GM23248 (cell line): ENCODE data around the gene PTCHD1. TPM values are rescaled to one million over a fixed set of nuclear protein-coding genes. Genes with fewer than 3 reads are reported as not detected.

Experiments
- DNase-seq: peaks from one replicate; pipeline ENCODE4 v3.0.0-alpha.2; 2015
- H2AFZ ChIP-seq: fragments of 200-600 bp; sonication (generic); 2 replicates; pipeline ENCODE4 v1.6.1; 2016; ENCODE audit warnings: antibody characterized with exemption
- H3F3A ChIP-seq: fragments of 200-600 bp; sonication (generic); 2 replicates; pipeline ENCODE4 v1.6.1; 2016; ENCODE audit warnings: mild to moderate bottlenecking, antibody characterized with exemption, mixed run types; ENCODE audit not compliant: insufficient read depth
- H3K27ac ChIP-seq: fragments of 200-600 bp; sonication (generic); 2 replicates; pipeline ENCODE4 v1.5.1; 2016; ENCODE audit warnings: mild to moderate bottlenecking
- H3K27me3 ChIP-seq: fragments of 200-600 bp; sonication (generic); replicated peaks from 2 replicates; pipeline ENCODE4 v1.6.1; 2016; ENCODE audit warnings: mild to moderate bottlenecking; ENCODE audit not compliant: insufficient read depth
- H3K36me3 ChIP-seq: fragments of 200-600 bp; sonication (generic); 2 replicates; pipeline ENCODE4 v1.6.1; 2016; ENCODE audit warnings: low read depth, mild to moderate bottlenecking
- H3K4me1 ChIP-seq: fragments of 200-600 bp; sonication (generic); 2 replicates; pipeline ENCODE4 v1.6.1; 2016; ENCODE audit warnings: mild to moderate bottlenecking; ENCODE audit not compliant: insufficient read depth
- H3K4me2 ChIP-seq: fragments of 200-600 bp; sonication (generic); one replicate; pipeline ENCODE4 v1.6.1; 2016; ENCODE audit warnings: mild to moderate bottlenecking; ENCODE audit not compliant: unreplicated experiment
- H3K4me3 ChIP-seq: fragments of 200-600 bp; sonication (generic); 2 replicates; pipeline ENCODE4 v1.5.1; 2016; ENCODE audit warnings: mild to moderate bottlenecking
- H3K79me2 ChIP-seq: fragments of 200-600 bp; sonication (generic); 2 replicates; pipeline ENCODE4 v1.6.1; 2016; ENCODE audit warnings: mild to moderate bottlenecking; ENCODE audit not compliant: insufficient read depth
- H3K9ac ChIP-seq: fragments of 200-600 bp; sonication (generic); 2 replicates; pipeline ENCODE4 v1.6.1; 2016; ENCODE audit warnings: mild to moderate bottlenecking
- H3K9me2 ChIP-seq: fragments of 200-600 bp; sonication (generic); 2 replicates; pipeline ENCODE4 v1.6.1; 2016; ENCODE audit warnings: mixed run types, mild to moderate bottlenecking, moderate library complexity; ENCODE audit not compliant: insufficient read depth
- H3K9me3 ChIP-seq: fragments of 200-600 bp; sonication (generic); one replicate; pipeline ENCODE4 v1.6.1; 2017; ENCODE audit warnings: low read depth
- H4K20me1 ChIP-seq: fragments of 200-600 bp; sonication (generic); 2 replicates; pipeline ENCODE4 v1.6.0; 2016; ENCODE audit not compliant: insufficient read depth
- EZH2 ChIP-seq: fragments of 200-600 bp; sonication (generic); IDR thresholded peaks from 2 replicates; pipeline ENCODE4 v1.6.1; 2018; ENCODE audit warnings: antibody characterized with exemption, mild to moderate bottlenecking; ENCODE audit not compliant: insufficient read depth, poor library complexity, severe bottlenecking
- EZH2phosphoT487 ChIP-seq: fragments of 200-600 bp; sonication (generic); IDR thresholded peaks from 2 replicates; pipeline ENCODE4 v1.6.1; 2018; ENCODE audit warnings: antibody characterized with exemption, moderate library complexity, mild to moderate bottlenecking, low read depth; ENCODE audit not compliant: insufficient read depth
- WGBS, 2 experiments: methylation state at CpG; one replicate each; pipeline ENCODE4 v1.1.6; 2015 to 2017; ENCODE audit warnings: low lambda C conversion rate in 2 of 2, low coverage in 1 of 2; ENCODE audit errors: missing lambda C conversion rate in 2 of 2; 5-methylcytosine and 5-hydroxymethylcytosine counted together
- in situ Hi-C: fragments of 300-500 bp; cut with MboI; formaldehyde crosslinking; loops from 2 replicates; pipeline ENCODE4 v1.15.0; 2020
- polyA plus RNA-seq: library from polyadenylated mRNA; unstranded; fragments of >200 nt; fragmentation: Nextera tagmentation; extraction: Ambion mirVana; gene quantifications from 2 replicates; pipeline ENCODE4 v1.2.1, GENCODE V29; 2016
- total RNA-seq: library from RNA; depleted of rRNA; stranded (reverse); fragments of >200 nt; shearing (Covaris generic); gene quantifications from 2 replicates; pipeline ENCODE4 v1.2.3, GENCODE V29; 2014

PTCHD1 gene
- total and polyA plus RNA-seq, 2 experiments from 2014 or later: not detected

DNA sequence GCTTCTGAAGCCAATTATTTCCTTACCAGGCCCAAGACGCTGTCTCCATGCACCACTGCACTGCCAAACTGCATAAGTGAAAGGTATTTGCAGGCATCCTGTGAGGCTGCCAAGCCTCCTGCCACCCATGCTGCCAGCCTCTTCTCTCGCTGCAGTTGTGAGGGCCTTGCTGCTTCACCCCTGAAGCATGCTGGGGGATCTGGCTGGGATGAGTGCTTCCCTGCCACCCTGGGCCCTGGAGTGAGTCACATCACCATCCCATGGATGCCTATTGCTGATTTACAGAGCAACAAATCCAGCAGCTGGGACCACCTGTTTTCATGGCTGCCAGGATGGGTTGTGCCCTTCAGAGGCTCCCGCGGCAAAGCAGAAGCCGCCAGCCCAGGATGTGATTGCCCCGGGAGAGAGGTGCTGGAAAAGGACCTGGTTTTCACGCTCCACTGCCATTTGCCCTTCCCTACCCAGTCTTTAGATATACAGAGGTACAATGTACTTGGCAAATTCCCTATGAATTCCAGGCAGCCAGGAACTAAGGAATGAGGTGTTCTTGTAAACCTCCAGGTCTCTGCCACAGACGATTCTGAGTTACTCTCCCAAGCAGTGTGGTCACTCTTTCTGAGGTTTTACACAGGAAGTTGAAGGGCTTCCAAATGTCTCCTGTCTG lies 41.5 kb upstream of the PTCHD1 start:
- H2AFZ ChIP-seq: no peak overlapping the region
- WGBS, 2 experiments: 52 to 53% methylated on average over 8 of the region's 8 CpGs
- DNase-seq: no peak

DNA sequence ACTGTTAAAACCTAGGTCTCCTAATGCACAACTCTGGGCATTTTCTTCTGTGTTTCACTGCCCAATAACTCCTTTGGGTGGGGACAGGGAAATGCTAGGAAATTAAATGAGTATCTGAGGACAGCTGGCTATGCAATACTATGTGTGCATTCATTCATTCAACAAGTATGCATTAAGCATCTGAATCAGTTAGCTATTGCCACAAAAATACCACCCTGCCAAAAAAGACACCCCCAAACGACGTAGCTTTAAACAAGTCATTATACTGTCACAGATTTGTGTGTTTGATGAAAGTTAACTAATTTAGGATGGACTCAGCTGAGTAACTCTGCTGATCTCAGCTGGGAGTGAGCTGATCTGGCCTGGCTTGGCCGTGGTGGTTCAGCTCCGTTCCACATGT lies 29.8 kb upstream of the PTCHD1 start:
- H2AFZ ChIP-seq: no peak overlapping the region
- TF ChIP-seq EZH2: no peak
- no peak for TF ChIP-seq EZH2phosphoT487
- no peaks in the 10 kb centered on the region for H3K9me3 ChIP-seq
- H3K79me2 ChIP-seq: no peaks in the 10 kb centered on the region
- no peak overlapping the region for H3K4me2 ChIP-seq
- H3K27me3 ChIP-seq: no peaks in the 10 kb centered on the region
- peak; percentile 22 for DNase-seq
- in situ Hi-C loops: no loop called here
- no peak overlapping the region for H3K9ac ChIP-seq
- no peaks in the 10 kb centered on the region for H3K4me1 ChIP-seq
- no peaks in the 10 kb centered on the region for H3K9me2 ChIP-seq
- no peaks in the 10 kb centered on the region for H3K36me3 ChIP-seq
- no peaks in the 10 kb centered on the region for H3F3A ChIP-seq
- no peak overlapping the region for H3K4me3 ChIP-seq
- no peaks in the 10 kb centered on the region for H4K20me1 ChIP-seq
- 13 to 16% methylated on average over 4 of the region's 4 CpGs for WGBS, 2 experiments
- no peak overlapping the region for H3K27ac ChIP-seq

More for the DNA sequence above, 41.5 kb upstream of the PTCHD1 start:
- TF ChIP-seq EZH2phosphoT487: no peak
- no peak for TF ChIP-seq EZH2
- Histone ChIP-seq H3K27ac (no peak overlapping the region), H3K36me3 (no peaks in the 10 kb centered on the region), H3K79me2 (no peaks in the 10 kb centered on the region), H4K20me1 (no peaks in the 10 kb centered on the region), H3K4me1 (no peaks in the 10 kb centered on the region), H3K4me3 (no peak overlapping the region), H3F3A (no peaks in the 10 kb centered on the region), H3K9me3 (no peaks in the 10 kb centered on the region), H3K4me2 (no peak overlapping the region), H3K9ac (no peak overlapping the region), H3K9me2 (no peaks in the 10 kb centered on the region), H3K27me3 (no peaks in the 10 kb centered on the region)
- in situ Hi-C loops: no loop called here

DNA sequence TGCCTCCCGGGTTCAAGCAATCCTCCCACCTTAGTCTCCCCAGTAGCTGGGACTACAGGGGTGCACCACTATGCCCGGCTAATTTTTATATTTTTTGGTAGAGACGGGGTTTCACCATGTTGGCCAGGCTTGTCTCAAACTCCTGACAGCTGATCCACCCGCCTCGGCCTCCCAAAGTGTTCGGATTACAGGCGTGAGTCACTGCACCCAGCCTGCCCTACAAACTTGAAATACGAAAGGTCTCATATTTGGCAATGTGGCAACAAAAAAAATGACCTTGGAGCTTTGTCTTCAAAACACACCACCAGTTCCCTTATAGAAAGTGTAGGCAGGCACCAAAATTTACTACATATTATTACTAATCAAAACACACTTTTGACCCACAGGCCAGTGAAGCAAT lies 22.9 kb upstream of the PTCHD1 start:
- no peaks in the 10 kb centered on the region for H3K79me2 ChIP-seq
- H3K27ac ChIP-seq: no peak overlapping the region
- H3K9ac ChIP-seq: no peak overlapping the region
- H2AFZ ChIP-seq: no peak overlapping the region
- no peaks in the 10 kb centered on the region for H3F3A ChIP-seq
- in situ Hi-C loops: no loop called here
- H3K27me3 ChIP-seq: no peaks in the 10 kb centered on the region
- DNase-seq: no peak
- H3K36me3 ChIP-seq: no peaks in the 10 kb centered on the region
- no peaks in the 10 kb centered on the region for H3K9me2 ChIP-seq
- no peak overlapping the region for H3K4me2 ChIP-seq
- no peak overlapping the region for H3K4me3 ChIP-seq
- 68 to 74% methylated on average over 7 to 8 of the region's 8 CpGs for WGBS, 2 experiments
- no peaks in the 10 kb centered on the region for H3K4me1 ChIP-seq
- no peaks in the 10 kb centered on the region for H3K9me3 ChIP-seq
- H4K20me1 ChIP-seq: no peaks in the 10 kb centered on the region
- TF ChIP-seq EZH2 (no peak), EZH2phosphoT487 (no peak)

- TF ChIP-seq EZH2 (no peak), EZH2phosphoT487 (no peak)
- no peaks in the 10 kb centered on the region for H3K36me3 ChIP-seq
- WGBS, 2 experiments: 86 to 94% methylated on average over 3 of the region's 3 CpGs
- H3K9me3 ChIP-seq: no peaks in the 10 kb centered on the region
- no peak overlapping the region for H3K4me2 ChIP-seq
- H3K4me3 ChIP-seq: no peak overlapping the region
- H3K79me2 ChIP-seq: no peaks in the 10 kb centered on the region
- no peaks in the 10 kb centered on the region for H3K9me2 ChIP-seq
- no peak overlapping the region for H3K27ac ChIP-seq
- no peak overlapping the region for H2AFZ ChIP-seq
- no peak for DNase-seq
- no peaks in the 10 kb centered on the region for H4K20me1 ChIP-seq
- in situ Hi-C loops: no loop called here
- H3F3A ChIP-seq: no peaks in the 10 kb centered on the region
- H3K4me1 ChIP-seq: no peaks in the 10 kb centered on the region
- no peak overlapping the region for H3K9ac ChIP-seq
- H3K27me3 ChIP-seq: no peaks in the 10 kb centered on the region
These were observed 22.5 kb upstream of the PTCHD1 start for GRCh38 chrX:23312136-23312535.
